SK-N-SH treated with all-trans-retinoic acid at 6 μM for 48 hours (cell line): Measurements from ENCODE around the gene FLAD1.

Source experiments
- ARNTL ChIP-seq: fragments of 450-650 bp; formaldehyde crosslinking; IDR thresholded peaks from 2 replicates; pipeline ENCODE4 v1.5.0; 2020; ENCODE audit warnings: low read depth, mild to moderate bottlenecking, moderate library complexity, borderline replicate concordance
- BACH2 ChIP-seq: fragments of 250-450 bp; sonication (Bioruptor Pico); IDR thresholded peaks from 2 replicates; pipeline ENCODE4 v1.9.0; 2021; ENCODE audit warnings: mild to moderate bottlenecking, borderline replicate concordance
- CREB5 ChIP-seq: fragments of 250-450 bp; sonication (Bioruptor Pico); IDR thresholded peaks from 2 replicates; pipeline ENCODE4 v1.5.1; 2020; ENCODE audit warnings: low read depth, mild to moderate bottlenecking, moderate library complexity
- ESRRG ChIP-seq: fragments of 250-450 bp; sonication (Bioruptor Pico); IDR thresholded peaks from 2 replicates; pipeline ENCODE4 v1.6.1; 2021; ENCODE audit warnings: mild to moderate bottlenecking
- SNAI2 ChIP-seq: fragments of 250-450 bp; sonication (Bioruptor Pico); IDR thresholded peaks from 2 replicates; pipeline ENCODE4 v1.5.0; 2020; ENCODE audit warnings: mild to moderate bottlenecking, moderate library complexity
- TOX ChIP-seq: fragments of 250-450 bp; sonication (Bioruptor Pico); IDR thresholded peaks from 2 replicates; pipeline ENCODE4 v1.8.0; 2021; ENCODE audit warnings: mild to moderate bottlenecking, moderate library complexity, borderline replicate concordance
- ZFP3 ChIP-seq: fragments of 250-450 bp; sonication (Bioruptor Pico); IDR thresholded peaks from 2 replicates; pipeline ENCODE4 v1.5.0; 2020; ENCODE audit warnings: mild to moderate bottlenecking, moderate library complexity
- ZFP30 ChIP-seq: fragments of 450-650 bp; formaldehyde crosslinking; IDR thresholded peaks from 2 replicates; pipeline ENCODE4 v1.5.0; 2022; ENCODE audit warnings: mild to moderate bottlenecking, moderate library complexity
- ZNF565 ChIP-seq: fragments of 450-650 bp; formaldehyde crosslinking; conservative IDR thresholded peaks from 2 replicates; pipeline ENCODE4 v1.5.0; 2020; ENCODE audit warnings: low read depth, mild to moderate bottlenecking, moderate library complexity
- ZNF70 ChIP-seq: fragments of 450-650 bp; formaldehyde crosslinking; IDR thresholded peaks from 2 replicates; pipeline ENCODE4 v1.5.0; 2020; ENCODE audit warnings: mild to moderate bottlenecking, moderate library complexity
- ZNF8 ChIP-seq: fragments of 450-650 bp; formaldehyde crosslinking; IDR thresholded peaks from 2 replicates; pipeline ENCODE4 v1.5.0; 2020; ENCODE audit warnings: mild to moderate bottlenecking, moderate library complexity
- TF ChIP-seq, protein P1 (sequence below): fragments of 250-450 bp; sonication (Bioruptor Pico); IDR thresholded peaks from 2 replicates; pipeline ENCODE4 v1.8.0; 2020; ENCODE audit warnings: mild to moderate bottlenecking, moderate library complexity, borderline replicate concordance
- TF ChIP-seq, protein P2 (sequence below): fragments of 250-450 bp; sonication (Bioruptor Pico); IDR thresholded peaks from 2 replicates; pipeline ENCODE4 v1.5.1; 2021; ENCODE audit warnings: mild to moderate bottlenecking, moderate library complexity

GRCh38 chr1:154940213-154940560, 43.0 kb upstream of the FLAD1 start:
- TF ChIP-seq TOX (no peak), ZNF8 (CRISPR knock-in tag) (no peak), ZNF565 (CRISPR knock-in tag) (no peak), ZFP3 (CRISPR knock-in tag) (no peak), ESRRG (no peak), ZNF70 (CRISPR knock-in tag) (no peak), ZFP30 (CRISPR knock-in tag) (no peak), SNAI2 (CRISPR knock-in tag) (no peak), BACH2 (CRISPR knock-in tag) (no peak), ARNTL (CRISPR knock-in tag) (no peak), CREB5 (CRISPR knock-in tag) (no peak)
- TF ChIP-seq, protein P1, sequence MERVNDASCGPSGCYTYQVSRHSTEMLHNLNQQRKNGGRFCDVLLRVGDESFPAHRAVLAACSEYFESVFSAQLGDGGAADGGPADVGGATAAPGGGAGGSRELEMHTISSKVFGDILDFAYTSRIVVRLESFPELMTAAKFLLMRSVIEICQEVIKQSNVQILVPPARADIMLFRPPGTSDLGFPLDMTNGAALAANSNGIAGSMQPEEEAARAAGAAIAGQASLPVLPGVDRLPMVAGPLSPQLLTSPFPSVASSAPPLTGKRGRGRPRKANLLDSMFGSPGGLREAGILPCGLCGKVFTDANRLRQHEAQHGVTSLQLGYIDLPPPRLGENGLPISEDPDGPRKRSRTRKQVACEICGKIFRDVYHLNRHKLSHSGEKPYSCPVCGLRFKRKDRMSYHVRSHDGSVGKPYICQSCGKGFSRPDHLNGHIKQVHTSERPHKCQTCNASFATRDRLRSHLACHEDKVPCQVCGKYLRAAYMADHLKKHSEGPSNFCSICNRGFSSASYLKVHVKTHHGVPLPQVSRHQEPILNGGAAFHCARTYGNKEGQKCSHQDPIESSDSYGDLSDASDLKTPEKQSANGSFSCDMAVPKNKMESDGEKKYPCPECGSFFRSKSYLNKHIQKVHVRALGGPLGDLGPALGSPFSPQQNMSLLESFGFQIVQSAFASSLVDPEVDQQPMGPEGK (CRISPR knock-in tag): no peak
- TF ChIP-seq, protein P2, sequence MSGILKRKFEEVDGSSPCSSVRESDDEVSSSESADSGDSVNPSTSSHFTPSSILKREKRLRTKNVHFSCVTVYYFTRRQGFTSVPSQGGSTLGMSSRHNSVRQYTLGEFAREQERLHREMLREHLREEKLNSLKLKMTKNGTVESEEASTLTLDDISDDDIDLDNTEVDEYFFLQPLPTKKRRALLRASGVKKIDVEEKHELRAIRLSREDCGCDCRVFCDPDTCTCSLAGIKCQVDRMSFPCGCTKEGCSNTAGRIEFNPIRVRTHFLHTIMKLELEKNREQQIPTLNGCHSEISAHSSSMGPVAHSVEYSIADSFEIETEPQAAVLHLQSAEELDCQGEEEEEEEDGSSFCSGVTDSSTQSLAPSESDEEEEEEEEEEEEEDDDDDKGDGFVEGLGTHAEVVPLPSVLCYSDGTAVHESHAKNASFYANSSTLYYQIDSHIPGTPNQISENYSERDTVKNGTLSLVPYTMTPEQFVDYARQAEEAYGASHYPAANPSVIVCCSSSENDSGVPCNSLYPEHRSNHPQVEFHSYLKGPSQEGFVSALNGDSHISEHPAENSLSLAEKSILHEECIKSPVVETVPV (CRISPR knock-in tag): no peak
